Muscle of back (tissue), 11 donors: ENCODE measurements around the gene TMEM218. TPM values are rescaled to one million over a fixed set of nuclear protein-coding genes. Genes with fewer than 3 reads are reported as not detected.

Experiments
- DNase-seq, 3 donors: peaks; one replicate each; pipeline versions ENCODE4 v3.0.0 to v3.0.0-alpha.2; 2013
- polyA plus RNA-seq, 10 donors: library from polyadenylated mRNA; unstranded; fragments of 120-200 nt; gene quantifications; one replicate each; pipeline ENCODE4 v1.2.1, GENCODE V29; 2013; ENCODE audit not compliant: insufficient read length in 10 of 10

The TMEM218 gene
- polyA plus RNA-seq, 10 donors, result 20.3 to 28.4 (median 24.1) TPM

DNA sequence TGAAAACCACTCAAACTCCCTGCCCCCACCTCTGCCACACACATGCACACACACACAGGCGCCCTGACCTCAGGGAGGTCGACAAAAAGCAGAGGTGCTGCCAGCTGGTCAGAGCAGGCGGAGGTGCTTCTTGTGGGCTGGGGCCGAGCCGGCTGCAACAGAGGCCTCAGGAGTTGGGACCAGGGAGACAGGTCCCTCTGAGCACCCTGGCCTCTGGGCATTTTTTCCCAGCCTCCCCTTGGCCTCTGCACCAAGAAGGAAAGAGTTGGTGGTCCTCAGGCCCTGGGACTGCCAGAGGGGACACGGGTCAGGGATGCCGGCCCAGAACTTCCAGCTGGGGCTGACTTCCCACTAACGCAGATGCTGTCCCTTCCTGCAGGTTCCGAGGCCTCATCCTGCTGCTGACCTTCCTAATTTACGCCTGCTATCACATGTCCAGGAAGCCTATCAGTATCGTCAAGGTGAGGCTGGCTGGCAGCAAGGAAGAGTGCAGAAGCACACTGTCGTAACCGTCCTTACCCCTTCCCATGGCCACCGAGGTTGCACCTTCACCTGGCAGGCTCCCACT is 35.0 kb downstream of the TMEM218 start:
- no peak for DNase-seq

DNA sequence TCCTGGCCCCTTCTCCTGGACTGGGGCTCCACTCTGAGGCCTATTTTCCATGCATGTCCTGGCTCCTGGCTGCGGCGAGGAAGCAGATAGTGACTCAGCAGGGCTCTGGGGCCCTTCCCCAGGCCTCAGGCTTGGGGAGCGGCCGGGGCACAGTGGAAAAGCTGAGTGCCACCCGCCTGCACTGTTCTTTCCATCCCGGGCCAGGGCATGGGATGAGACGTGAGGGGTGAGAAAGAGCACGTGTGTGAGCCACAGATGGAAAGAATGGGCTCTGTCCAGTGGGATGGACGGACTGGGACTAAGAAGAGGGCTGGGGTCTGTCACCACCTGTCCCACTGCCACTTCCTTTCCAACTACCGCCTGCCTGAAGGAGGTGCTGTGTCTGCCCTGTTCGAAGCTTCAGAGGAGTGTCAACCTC is 35.5 kb downstream of the TMEM218 start:
- DNase-seq, result no peak

DNA sequence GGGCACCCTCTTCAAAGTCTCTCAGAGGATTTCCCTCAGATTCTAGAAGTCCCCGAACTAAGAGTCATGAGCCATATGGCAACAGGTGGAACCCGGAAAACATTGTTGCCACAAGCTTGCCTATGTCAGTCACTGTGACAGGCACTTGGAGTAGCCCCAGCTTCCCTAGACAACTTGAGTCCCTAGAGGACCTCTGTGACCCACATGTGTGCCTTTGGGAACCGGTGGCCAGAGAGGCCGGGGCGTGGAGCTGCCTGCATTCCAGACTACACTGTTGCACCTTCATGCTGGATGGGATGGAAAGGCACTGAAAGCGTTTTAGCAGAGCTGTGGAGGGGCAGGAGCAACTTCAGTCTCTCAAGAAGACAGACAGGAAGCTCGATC is 36.2 kb downstream of the TMEM218 start:
- no peak for DNase-seq

DNA sequence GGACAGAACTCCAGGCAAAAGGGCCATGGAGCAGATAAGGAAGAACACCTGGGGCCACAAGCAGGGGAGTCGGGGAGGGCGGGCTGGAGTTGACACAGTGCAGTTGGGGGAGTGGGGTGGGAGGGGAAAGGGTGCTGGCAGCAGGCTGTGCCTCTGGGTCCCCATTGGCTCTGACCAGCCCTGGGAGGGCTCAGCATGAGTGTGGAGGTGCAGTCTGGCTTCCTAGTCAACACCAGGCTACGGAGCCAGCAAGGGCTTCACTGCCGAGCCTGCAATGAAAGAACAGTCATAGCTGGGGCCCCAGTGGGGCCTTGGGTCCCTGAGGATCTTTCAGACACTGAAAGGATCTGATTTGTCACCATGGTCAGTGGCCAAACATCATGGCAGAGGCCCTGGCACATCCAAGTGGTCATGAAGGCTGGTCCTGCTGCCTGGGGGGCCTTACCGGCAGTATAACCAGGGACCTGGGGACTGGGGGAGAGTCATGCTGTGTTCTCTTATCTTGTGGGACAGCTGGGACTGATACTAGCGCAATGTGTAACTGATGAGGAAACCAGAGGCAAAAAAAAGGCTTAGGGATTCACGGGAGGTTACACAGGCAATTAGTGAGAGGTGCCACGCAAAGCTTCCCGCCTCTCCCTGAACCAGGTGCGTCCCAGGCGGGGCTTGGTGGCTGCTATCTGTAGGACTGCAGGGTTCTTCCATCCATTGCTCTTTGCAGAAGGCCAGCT is 36.8 kb downstream of the TMEM218 start:
- no peak for DNase-seq

DNA sequence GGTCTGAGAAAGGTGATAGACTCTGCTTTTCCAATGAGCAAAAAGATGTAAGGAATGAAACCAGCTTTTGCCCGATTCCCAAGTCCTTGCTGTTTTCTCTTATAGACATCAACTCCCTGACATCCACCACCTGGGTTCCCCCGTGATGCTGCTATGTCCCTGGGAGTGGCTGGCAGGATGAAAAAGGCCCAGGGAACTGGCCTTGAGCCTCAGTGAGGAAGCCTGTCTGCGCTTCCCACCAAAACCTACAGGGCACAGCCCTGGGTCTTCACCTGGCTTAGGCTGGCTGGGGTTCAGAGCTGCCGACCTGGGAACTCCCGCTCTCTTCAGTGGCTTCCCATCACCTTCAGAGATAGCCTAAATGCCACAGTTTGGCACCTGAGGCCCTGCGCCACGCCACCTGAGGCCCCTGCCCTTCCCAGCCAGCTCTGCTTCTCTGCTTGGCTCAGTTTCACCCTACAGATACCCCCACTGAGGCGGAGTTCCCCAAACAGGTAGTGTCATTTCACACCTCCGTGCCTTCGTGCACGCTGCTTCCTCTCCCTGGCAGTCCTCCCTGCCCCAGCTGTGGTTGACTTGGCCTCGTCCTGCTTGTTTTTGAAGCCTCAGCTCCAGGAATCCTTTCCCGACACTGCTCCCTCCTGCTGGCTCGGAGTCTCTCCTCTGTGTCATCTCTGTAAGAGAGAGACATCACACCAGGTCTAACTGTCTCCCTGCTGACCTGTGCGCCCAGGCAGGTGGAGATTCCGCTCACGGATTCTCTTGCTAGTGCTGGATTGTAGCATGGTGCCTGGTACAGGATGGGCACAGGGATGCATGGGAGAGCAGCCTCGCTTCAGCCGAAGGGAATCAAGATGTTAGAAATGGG is 37.6 kb downstream of the TMEM218 start:
- DNase-seq, result no peak

DNA sequence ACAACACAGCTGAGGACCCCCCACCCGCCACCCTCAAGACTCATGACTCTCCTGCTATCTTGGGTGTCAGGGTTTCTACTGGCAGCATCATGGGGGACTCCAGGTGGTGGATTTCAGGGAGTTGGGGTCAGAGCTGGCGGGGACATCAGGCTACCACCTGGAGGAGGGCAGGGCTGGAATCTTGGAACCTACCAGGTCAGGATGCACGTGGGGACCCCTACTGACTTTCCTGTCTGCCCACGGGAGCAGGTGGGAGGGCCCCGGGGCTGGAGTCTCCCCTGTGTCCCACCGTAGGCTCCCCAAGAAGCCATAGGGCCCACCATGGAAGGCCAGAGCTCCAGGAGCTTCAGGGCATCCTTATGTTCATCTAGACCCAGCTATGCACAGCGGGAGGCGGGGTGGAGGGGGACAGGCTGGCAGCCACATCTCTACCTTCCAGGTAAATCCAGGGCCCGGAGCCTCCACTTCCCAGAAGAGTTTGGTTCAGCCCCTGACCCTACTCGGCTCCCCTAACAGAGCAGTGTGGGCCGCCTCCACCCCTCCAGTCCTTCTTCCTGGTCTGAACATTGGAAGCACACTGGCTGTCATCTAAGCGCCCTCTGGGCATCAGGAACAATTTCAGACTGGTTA is 38.4 kb downstream of the TMEM218 start:
- DNase-seq, result no peak

DNA sequence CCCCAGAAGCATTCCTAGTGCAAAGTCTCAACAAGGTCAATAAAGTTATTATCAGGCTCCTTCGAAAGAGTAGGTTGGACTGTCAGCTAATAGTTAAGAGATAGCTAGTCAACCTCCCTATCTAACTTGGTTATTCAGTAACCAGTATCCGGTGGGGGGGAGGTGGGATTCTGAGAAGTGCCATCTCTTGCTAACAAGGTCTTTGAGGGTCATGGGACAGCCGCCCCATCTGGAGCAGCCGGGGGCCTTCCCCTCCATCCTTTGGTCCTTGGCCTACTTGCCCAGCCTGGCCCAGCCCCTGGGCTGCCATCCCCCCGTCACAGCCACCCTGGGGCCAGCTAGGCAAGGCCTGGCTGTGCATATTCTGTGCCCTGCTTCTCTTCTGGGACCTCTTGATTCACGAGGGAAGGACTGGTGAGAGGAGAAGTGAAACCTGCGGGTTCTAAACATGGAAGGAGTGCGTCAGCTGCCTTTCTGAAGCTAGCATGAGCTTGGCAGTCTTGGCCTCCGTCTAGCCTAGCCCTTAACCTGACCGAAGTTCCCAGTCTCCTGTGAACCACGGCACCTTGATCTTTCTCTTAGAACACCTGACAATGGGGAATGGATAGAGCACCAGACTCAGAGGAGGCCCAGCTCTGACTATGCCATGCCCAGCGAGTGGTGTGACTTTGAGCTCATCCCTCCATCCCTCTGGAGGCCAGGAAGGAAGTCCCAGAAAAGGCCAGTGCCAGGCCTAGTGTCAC is 39.0 kb downstream of the TMEM218 start:
- peak in 1 of 3 donors; percentile 42 for DNase-seq

DNA sequence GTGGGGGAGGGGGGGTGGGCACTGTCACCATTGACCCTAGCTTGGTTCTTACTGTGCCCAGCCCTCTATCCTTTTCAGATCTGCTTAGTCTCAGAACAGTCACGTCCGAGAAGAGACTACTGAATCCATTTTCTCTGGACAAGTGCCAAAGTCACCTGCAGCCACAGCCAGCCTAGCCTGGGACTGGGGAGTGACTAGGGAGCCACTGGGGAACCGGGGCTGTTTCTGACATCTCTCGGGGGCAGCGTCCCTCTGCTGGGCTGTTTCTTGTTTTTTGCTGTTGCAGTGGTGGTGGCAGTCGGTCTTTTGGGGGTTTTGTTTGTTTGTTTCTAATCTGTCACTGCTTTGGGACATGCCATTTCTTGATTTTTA is 39.6 kb downstream of the TMEM218 start:
- no peak for DNase-seq

DNA sequence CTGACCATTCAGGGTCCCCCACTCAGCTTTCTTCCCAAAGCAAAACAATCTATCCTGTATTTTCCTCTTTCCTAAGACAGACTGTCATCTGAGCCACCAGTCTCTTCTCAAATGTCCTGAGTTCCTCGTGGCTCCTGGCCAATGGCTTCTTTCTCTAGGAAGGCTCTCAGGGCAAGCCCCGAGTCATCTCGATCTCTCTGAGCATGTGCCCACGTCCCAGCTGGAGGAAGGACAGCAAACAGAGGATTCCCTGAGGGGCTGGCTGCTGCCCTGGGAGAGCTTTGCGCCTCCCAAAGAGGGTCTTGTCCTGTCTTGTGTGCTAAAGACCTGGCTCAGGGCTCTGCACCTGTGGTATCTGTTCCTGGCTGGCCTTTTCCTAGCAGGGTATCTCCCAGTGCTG is 40.0 kb downstream of the TMEM218 start:
- DNase-seq, result no peak

DNA sequence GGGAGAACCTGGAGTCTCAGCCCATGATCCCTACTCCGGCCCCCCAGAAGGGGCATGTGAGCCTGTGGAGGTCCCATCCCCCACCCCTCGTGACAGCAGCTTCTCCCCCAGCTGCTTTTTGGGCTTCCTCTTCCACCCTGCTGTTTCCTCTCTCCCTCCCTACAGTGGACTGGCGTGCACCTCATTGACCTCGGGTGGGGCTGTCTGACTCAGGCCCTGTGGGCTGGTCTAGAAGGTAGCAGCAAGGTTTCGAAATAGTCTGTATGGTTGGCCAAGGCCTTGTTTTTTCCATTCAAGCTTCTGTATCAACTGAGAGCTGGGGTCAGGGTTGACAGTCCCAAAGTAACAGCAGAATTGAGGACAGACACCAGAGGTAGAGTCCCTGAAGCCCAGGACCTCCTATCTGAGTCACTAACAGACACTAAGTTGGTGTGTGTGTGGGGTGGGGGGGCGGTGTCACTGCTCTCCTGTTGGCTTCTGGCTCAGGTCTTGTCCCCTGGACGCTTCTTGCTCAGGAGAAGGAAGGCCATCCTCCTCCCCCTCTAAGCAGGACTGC is 40.6 kb downstream of the TMEM218 start:
- DNase-seq, result peak in 2 of 3 donors; percentile 26 to 59

DNA sequence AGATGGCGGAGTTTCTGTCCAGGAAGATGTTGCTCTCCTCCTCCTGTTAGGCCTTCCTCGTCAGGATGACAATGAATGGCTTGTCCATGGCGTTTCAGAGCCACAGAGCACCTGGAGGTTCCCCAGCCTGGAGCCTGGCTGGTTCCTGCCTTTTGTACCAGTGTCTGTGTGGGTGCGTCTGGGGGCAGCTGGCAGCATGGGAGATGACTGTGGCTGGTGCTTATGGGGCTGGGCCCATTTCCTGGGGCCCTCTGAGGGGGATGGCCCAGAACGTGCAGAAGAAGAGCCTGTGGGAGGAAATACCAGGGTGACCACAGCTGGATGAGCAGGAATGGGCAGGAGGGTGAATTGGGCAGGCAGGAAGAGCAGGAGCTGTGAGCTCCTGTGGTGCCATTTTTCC is 41.6 kb downstream of the TMEM218 start:
- no peak for DNase-seq

DNA sequence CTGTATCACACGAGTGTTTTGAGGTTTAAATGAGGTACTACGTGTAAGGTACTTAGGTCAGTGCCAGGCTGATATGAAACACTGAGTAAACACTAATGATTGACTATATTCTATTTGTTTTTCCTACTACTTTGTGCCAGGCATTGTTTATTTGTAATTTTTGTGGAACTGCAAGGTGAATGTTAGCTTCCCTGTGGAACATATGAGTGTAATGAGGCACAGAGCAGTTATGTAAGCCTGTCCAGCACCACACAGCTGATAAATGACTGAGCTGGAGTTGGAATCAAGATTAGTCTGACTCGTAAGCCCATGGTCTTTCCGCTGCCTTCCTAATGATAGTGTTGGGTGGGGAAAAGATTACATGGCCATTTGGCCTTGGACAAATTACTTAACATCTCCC is 42.4 kb downstream of the TMEM218 start:
- no peak for DNase-seq

DNA sequence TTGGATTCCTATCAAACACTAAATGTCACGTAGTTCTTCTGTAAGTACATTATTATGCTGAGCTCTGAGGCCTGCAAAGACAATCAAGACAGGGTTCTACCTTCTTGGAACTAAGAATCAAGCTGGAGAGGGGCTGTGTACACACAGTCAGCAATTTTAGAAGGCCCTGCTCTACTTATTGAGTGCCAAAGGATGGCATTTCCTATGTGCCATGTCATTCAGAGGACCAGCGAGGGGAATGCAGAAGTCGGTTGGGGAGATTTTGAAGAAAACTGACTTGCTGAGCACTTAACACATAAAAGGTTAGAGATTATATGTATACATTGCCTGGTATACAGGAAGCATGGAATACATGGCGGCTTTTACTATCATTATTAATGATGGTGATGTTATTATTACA is 43.1 kb downstream of the TMEM218 start:
- no peak for DNase-seq

DNA sequence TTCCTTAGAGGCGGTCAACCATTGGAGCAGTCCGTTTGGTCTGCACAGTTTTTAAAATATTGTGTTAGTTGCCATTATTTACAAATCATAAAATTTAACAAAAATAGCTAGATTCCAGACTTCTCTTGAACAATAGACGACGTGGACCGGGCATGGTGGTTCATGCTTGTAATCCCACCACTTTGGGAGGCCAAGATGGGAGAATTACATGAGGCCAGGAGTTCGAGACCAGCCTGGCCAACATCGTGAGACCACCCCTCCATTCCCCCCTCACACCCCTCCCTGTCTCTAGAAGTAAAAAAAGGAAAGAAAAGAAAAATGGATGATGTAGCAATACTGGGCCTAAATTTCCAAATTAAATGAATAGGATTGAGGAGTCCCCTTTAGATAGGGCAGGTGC is 47.4 kb downstream of the TMEM218 start:
- DNase-seq, result no peak

DNA sequence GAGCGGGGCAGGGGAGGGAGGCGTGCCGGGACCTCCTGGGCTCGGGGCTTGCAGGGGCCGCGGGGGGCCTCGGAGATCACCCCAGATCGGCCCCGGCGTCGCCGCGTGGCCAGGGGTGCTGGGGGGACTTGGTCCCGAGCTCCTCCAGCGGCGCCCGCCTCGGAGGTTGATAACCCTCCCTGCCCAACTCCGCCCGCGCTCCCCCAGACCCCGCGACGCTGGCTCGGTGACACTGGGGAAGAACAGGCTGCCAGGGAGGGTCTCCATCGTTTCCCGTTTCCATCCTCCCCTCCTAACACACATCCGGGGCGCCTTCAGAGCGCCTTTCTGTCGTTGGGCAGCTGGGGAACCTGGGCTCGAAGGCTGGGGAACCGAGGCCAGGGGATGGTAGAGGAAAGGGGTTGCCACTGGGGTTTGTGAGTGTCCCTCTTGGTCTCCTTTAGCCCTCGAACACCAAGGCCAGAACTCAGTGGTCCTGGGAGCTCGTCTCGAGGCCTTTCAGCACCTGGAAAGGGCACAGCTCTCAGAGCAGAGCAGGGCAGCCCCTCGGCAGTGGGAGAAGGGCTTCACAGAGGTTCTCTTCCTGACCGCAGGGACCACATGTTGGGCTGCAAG is 47.9 kb downstream of the TMEM218 start:
- DNase-seq, result no peak

DNA sequence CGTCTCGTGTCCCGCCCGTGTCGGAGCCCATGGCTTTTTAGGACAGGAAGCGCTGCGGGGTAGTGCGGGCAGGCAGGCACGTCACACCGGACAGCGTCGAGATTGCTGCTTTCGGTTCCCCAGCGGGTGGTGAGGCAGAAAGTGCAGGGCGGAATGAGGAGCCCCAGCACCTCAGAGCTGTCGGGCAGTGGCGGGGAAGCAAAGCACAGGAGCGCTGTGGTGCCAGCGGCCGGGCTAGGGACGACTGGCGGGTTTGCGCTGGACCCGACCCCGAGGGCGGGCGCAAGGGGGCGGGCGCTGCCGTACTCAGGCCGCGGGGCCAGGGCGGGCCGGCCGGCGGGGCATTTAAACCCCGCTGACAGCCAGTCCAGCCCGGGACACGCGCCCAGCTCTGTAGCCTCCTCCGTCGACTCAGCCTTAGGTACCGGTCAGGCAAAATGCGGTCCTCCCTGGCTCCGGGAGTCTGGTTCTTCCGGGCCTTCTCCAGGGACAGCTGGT is 48.4 kb downstream of the TMEM218 start, which contains the start of gene SLC37A2:
Gene SLC37A2, plus strand, starts transcription at position 375 of the 498 bp plus-strand sequence. Its CDS starts 63 bp downstream, at position 438.
- peak; percentile 28 to 82 (median 51) for DNase-seq

DNA sequence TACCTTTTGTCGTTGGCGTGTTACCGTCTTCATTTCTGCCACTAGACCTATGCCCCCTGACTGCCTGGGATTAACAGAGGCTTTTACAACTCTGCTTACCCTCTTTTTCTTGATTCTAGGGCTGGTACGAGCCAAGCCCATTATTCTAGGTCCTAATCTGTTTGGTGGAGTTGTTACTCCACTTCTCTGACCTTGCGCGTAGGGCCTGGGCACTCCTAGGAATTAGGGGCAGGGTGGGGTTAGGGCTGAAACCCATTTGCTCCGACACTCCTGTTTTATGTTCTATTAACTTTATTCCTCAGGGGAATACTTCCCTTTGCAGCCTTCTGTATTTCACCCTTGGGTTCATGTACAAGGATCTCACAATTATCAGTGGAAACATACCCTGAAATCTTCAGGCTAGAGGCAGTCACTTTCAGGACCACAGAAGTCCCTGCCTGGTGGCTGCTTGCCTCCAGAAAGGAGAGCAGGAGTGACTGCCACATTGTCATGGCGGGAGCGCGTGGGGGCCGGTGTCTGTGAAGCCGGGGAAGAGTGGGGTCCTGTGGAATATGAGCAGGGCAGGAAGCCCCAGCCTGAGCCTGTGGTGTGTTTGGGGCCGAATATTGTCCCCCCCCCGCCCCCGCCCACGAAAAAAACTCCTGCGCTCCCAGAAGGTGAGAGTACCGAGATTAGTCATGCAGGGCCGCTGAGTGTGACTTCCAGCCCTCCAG is 49.1 kb downstream of the TMEM218 start:
- no peak for DNase-seq

DNA sequence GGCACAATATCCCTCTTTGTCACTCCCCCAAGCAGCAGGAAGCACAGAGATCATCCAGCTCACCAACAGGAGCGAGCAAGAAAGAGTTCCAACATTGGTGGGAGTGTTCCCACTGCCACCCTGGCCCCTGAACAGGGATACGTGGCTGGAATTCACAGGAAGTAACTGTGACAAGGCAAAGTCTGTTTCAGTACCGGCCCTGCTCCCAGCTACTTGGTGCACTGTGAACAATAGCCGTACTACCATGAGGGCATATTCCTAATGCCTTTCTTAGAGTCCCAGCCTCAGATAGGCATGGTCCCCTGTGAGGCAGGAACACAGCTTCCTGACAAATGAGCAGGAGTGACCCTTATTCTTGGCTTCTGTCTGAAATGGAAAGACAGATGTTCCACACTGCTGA is 50.1 kb downstream of the TMEM218 start:
- DNase-seq, result no peak

DNA sequence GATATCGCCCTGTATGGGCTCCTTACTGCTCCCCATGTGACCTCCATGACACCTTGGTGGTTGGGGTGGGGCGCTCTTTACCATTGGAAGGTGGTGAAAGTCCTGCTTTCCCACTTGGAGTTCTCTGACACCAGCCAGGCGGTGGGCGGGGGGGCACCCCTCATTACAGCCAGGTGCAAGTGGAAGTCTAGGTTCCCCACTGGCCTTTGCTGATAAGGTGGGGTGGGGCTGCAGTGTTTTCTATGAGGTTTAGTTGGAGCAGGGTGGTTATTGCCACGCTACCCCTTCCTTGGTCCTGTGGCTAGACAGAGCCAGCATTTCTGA is 53.8 kb downstream of the TMEM218 start:
- no peak for DNase-seq
